WTC11 (cell line): ENCODE measurements around the gene ZNF14. TPM values are rescaled to one million over a fixed set of nuclear protein-coding genes. Genes with fewer than 3 reads are reported as not detected.
"Not testable (repeated sequence)": the region's sequence is repeated elsewhere in the genome, so short reads cannot be mapped to it uniquely, and the experiment has no call there.

Source experiments
- ATAC-seq: fragments of 200-7000 bp; cut with Tn5 transposase; 2 replicates; pipeline ENCODE4 v1.10.0; 2021; ENCODE audit warnings: mild to moderate bottlenecking, moderate library complexity
- CTCF ChIA-PET: fragments of 300-600 bp; sonication (Branson Sonifier 250); formaldehyde crosslinking; loops from one replicate; lab custom pipeline; 2021; ENCODE audit warnings: antibody characterized with exemption; lab: Charles Lee
- POLR2A ChIA-PET: fragments of 350-600 bp; sonication (Branson Sonifier 250); formaldehyde crosslinking; loops from one replicate; lab custom pipeline; 2021; ENCODE audit warnings: antibody characterized with exemption; lab: Charles Lee
- DNase-seq: peaks from one replicate; pipeline ENCODE4 v3.0.0; 2021; ENCODE audit warnings: low spot score
- H3K27ac Mint-ChIP-seq: 2 replicates; pipeline ENCODE4 v1.8.0; 2021; ENCODE audit warnings: mixed read lengths
- H3K27me3 Mint-ChIP-seq: 2 replicates; pipeline ENCODE4 v1.8.0; 2021; ENCODE audit warnings: low read depth, mild to moderate bottlenecking, moderate library complexity, mixed read lengths
- H3K36me3 Mint-ChIP-seq: 2 replicates; pipeline ENCODE4 v1.8.0; 2021; ENCODE audit warnings: mixed read lengths
- H3K4me1 Mint-ChIP-seq: 2 replicates; pipeline ENCODE4 v1.8.0; 2022; ENCODE audit warnings: mixed read lengths
- H3K4me3 Mint-ChIP-seq: 2 replicates; pipeline ENCODE4 v1.8.0; 2021; ENCODE audit warnings: mild to moderate bottlenecking, moderate library complexity, mixed read lengths
- H3K9me3 Mint-ChIP-seq: 2 replicates; pipeline ENCODE4 v1.8.0; 2021; ENCODE audit warnings: mixed read lengths
- ATF1 ChIP-seq: sonication (generic); formaldehyde crosslinking; IDR thresholded peaks from 2 replicates; pipeline ENCODE4 v1.8.1; 2023; ENCODE audit warnings: mild to moderate bottlenecking, moderate library complexity, missing genetic modification reagents
- ATF2 ChIP-seq: sonication (generic); formaldehyde crosslinking; IDR thresholded peaks from 2 replicates; pipeline ENCODE4 v1.8.1; 2022; ENCODE audit warnings: low read depth, missing genetic modification reagents, borderline replicate concordance
- EMX1 ChIP-seq: fragments of 250-450 bp; sonication (Bioruptor Pico); IDR thresholded peaks from 2 replicates; pipeline ENCODE4 v1.8.0; 2021; ENCODE audit warnings: mild to moderate bottlenecking
- FOXP1 ChIP-seq: sonication (generic); formaldehyde crosslinking; IDR thresholded peaks from 2 replicates; pipeline ENCODE4 v1.8.0; 2022; ENCODE audit warnings: missing genetic modification reagents, mild to moderate bottlenecking, moderate library complexity, borderline replicate concordance
- GABPB1 ChIP-seq: sonication (generic); formaldehyde crosslinking; IDR thresholded peaks from 2 replicates; pipeline ENCODE4 v1.8.1; 2023; ENCODE audit warnings: mild to moderate bottlenecking, missing genetic modification reagents
- GTF2I ChIP-seq: fragments of 250-450 bp; sonication (Bioruptor Pico); conservative IDR thresholded peaks from 2 replicates; pipeline ENCODE4 v1.4.0; 2021; ENCODE audit warnings: mild to moderate bottlenecking
- PRDM15 ChIP-seq: sonication (generic); formaldehyde crosslinking; IDR thresholded peaks from 2 replicates; pipeline ENCODE4 v1.8.0; 2022; ENCODE audit warnings: missing genetic modification reagents
- ZNF219 ChIP-seq: sonication (generic); formaldehyde crosslinking; IDR thresholded peaks from 2 replicates; pipeline ENCODE4 v1.8.0; 2023; ENCODE audit warnings: missing genetic modification reagents, mild to moderate bottlenecking, borderline replicate concordance
- ZNF232 ChIP-seq: sonication (generic); formaldehyde crosslinking; IDR thresholded peaks from 2 replicates; pipeline ENCODE4 v1.8.0; 2022; ENCODE audit warnings: mild to moderate bottlenecking, missing genetic modification reagents
- ZNF532 ChIP-seq: fragments of 250-450 bp; sonication (Bioruptor Pico); IDR thresholded peaks from 2 replicates; pipeline ENCODE4 v1.9.0; 2021; ENCODE audit warnings: mild to moderate bottlenecking, borderline replicate concordance
- total RNA-seq: library from RNA; stranded (reverse); gene quantifications from 3 replicates; pipeline ENCODE4 v1.2.3, GENCODE V29; 2021
- TF ChIP-seq, protein P1 (sequence below): sonication (generic); formaldehyde crosslinking; IDR thresholded peaks from 2 replicates; pipeline ENCODE4 v1.8.0; 2023; ENCODE audit warnings: missing genetic modification reagents, mild to moderate bottlenecking, borderline replicate concordance
- TF ChIP-seq, protein P2 (sequence below): fragments of 200-600 bp; IDR thresholded peaks from 2 replicates; pipeline ENCODE4 v1.8.0; 2022; ENCODE audit warnings: antibody characterized with exemption

Gene ZNF14
- total RNA-seq, 1 experiment from 2014 or later = 5.7 TPM

DNA sequence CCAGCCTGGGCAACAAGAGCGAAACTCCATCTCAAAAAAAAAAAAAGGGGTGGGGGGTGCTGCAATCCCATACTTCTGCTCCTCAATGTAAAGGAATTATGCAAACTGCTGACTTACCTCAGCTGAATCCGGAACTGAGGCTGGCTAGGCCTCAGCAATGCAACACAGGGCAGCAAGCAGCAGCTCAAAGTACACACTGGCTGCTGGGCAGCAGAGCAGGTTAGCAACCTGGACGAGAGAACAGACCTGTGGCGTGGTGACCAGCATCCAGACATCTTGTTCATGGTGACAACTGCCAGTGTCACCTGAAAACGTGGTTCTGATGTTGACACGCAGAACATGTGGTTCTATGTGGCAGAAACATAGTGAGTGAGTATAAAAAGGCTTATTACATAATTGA lies 28.1 kb downstream of the ZNF14 start (continued):
- TF ChIP-seq ZNF532 (CRISPR knock-in tag) (no peak), ATF1 (no peak), PRDM15 (CRISPR knock-in tag) (no peak), EMX1 (no peak), GABPB1 (CRISPR knock-in tag) (no peak), FOXP1 (CRISPR knock-in tag) (no peak), ZNF232 (CRISPR knock-in tag) (no peak), ATF2 (no peak)
- TF ChIP-seq, protein P1, sequence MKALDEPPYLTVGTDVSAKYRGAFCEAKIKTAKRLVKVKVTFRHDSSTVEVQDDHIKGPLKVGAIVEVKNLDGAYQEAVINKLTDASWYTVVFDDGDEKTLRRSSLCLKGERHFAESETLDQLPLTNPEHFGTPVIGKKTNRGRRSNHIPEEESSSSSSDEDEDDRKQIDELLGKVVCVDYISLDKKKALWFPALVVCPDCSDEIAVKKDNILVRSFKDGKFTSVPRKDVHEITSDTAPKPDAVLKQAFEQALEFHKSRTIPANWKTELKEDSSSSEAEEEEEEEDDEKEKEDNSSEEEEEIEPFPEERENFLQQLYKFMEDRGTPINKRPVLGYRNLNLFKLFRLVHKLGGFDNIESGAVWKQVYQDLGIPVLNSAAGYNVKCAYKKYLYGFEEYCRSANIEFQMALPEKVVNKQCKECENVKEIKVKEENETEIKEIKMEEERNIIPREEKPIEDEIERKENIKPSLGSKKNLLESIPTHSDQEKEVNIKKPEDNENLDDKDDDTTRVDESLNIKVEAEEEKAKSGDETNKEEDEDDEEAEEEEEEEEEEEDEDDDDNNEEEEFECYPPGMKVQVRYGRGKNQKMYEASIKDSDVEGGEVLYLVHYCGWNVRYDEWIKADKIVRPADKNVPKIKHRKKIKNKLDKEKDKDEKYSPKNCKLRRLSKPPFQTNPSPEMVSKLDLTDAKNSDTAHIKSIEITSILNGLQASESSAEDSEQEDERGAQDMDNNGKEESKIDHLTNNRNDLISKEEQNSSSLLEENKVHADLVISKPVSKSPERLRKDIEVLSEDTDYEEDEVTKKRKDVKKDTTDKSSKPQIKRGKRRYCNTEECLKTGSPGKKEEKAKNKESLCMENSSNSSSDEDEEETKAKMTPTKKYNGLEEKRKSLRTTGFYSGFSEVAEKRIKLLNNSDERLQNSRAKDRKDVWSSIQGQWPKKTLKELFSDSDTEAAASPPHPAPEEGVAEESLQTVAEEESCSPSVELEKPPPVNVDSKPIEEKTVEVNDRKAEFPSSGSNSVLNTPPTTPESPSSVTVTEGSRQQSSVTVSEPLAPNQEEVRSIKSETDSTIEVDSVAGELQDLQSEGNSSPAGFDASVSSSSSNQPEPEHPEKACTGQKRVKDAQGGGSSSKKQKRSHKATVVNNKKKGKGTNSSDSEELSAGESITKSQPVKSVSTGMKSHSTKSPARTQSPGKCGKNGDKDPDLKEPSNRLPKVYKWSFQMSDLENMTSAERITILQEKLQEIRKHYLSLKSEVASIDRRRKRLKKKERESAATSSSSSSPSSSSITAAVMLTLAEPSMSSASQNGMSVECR (CRISPR knock-in tag) = no peak

DNA sequence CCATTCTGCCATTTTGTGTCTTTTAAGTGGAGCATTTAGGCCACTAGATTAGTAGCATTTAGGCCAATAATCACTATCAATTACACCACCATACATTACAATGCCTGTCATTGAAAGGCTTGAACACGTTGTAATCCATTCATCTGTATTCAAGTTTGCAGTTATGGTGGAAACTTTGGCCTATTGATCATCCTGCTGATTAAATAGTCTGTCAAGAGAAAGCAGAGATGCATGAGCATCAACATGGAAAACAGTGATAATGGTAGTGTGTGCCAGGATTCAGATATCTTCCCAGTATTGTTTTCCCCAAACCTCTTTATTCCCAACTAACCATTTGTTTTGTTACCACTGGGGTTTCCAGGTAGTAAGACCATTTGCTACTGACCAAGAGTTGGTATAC lies 32.4 kb downstream of the ZNF14 start:
- POLR2A ChIA-PET, H3K4me1 Mint-ChIP-seq, H3K4me3 Mint-ChIP-seq, H3K27me3 Mint-ChIP-seq, DNase-seq, H3K27ac Mint-ChIP-seq, H3K36me3 Mint-ChIP-seq, ATAC-seq, CTCF ChIA-PET: not testable (repeated sequence)
- H3K9me3 Mint-ChIP-seq = peaks cover 13% of the 10 kb centered on the region; the same call in 1 of the 2 replicates

- Mint-ChIP-seq H3K9me3 (peaks cover 8% of the 10 kb centered on the region; the same call in 1 of the 2 replicates), H3K36me3 (no peaks in the 10 kb centered on the region)
- POLR2A ChIA-PET = no interaction called here
Measured at GRCh38 chr19:19697589-19697988, 35.3 kb downstream of the ZNF14 start.

More at GRCh38 chr19:19697589-19697988, 35.3 kb downstream of the ZNF14 start:
- Mint-ChIP-seq H3K27me3 (no peaks in the 10 kb centered on the region), H3K27ac (no peak overlapping the region), H3K4me3 (no peak overlapping the region)
- ATAC-seq (no peak), DNase-seq (no peak)
- CTCF ChIA-PET = interaction anchor here (1.5 kb wide), 1 partner anchor 124 kb away, joined by 3 read pairs; the partner anchor contains the start of gene ZNF506
- no peak for TF ChIP-seq GTF2I
- TF ChIP-seq ZNF219 = no peak
- TF ChIP-seq, protein P2, sequence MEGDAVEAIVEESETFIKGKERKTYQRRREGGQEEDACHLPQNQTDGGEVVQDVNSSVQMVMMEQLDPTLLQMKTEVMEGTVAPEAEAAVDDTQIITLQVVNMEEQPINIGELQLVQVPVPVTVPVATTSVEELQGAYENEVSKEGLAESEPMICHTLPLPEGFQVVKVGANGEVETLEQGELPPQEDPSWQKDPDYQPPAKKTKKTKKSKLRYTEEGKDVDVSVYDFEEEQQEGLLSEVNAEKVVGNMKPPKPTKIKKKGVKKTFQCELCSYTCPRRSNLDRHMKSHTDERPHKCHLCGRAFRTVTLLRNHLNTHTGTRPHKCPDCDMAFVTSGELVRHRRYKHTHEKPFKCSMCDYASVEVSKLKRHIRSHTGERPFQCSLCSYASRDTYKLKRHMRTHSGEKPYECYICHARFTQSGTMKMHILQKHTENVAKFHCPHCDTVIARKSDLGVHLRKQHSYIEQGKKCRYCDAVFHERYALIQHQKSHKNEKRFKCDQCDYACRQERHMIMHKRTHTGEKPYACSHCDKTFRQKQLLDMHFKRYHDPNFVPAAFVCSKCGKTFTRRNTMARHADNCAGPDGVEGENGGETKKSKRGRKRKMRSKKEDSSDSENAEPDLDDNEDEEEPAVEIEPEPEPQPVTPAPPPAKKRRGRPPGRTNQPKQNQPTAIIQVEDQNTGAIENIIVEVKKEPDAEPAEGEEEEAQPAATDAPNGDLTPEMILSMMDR = no peak
- TF ChIP-seq, all 79 proteins: peak for 0
- no peaks in the 10 kb centered on the region for H3K4me1 Mint-ChIP-seq
